SK-N-SH (cell line): ENCODE results near the gene QKI. TPM values are rescaled to one million over a fixed set of nuclear protein-coding genes. Genes with fewer than 3 reads are reported as not detected.

ENCODE experiments used
- CTCF ChIA-PET: fragments of 300-600, 350-600 bp; formaldehyde crosslinking; extraction: SDS; loops from one replicate; lab custom pipeline; 2021; lab: Yijun Ruan, JAX
- POLR2A ChIA-PET: fragments of 350-600 bp; sonication (Branson Sonifier 250); formaldehyde crosslinking; extraction: SDS; loops from one replicate; lab custom pipeline; 2020; ENCODE audit warnings: antibody characterized with exemption, inconsistent platforms; lab: Yijun Ruan, JAX
- DNase-seq: peaks from one replicate; pipeline ENCODE4 v3.0.0; 2012
- H2AFZ ChIP-seq: fragments of 200-600 bp; sonication (generic); 2 replicates; pipeline ENCODE4 v1.8.1; 2016; ENCODE audit warnings: antibody characterized with exemption, mild to moderate bottlenecking, low read depth
- H3F3A ChIP-seq: fragments of 200-600 bp; sonication (generic); replicated peaks from 2 replicates; pipeline ENCODE3; 2016; ENCODE audit warnings: antibody characterized with exemption, mild to moderate bottlenecking; ENCODE audit not compliant: insufficient read depth
- H3K27ac ChIP-seq, 2 experiments: fragments of 200-500 bp in 1 of 2; fragments of 200-600 bp in 1 of 2; sonication (Bioruptor generic) in 1 of 2; sonication (generic), shearing (Covaris generic) in 1 of 2; 2 replicates each; pipeline versions ENCODE4 v1.5.1 to v1.6.1; 2014 to 2016; ENCODE audit warnings: low read depth in 2 of 2, inconsistent platforms in 1 of 2, low read length in 1 of 2, mild to moderate bottlenecking in 1 of 2, mixed read lengths in 1 of 2
- H3K27me3 ChIP-seq: fragments of 200-600 bp; sonication (generic), shearing (Covaris generic); 2 replicates; pipeline ENCODE4 v1.6.1; 2016; ENCODE audit warnings: mixed run types; ENCODE audit not compliant: insufficient read depth
- H3K36me3 ChIP-seq, 2 experiments: fragments of 200-500 bp in 1 of 2; fragments of 200-600 bp in 1 of 2; sonication (Bioruptor generic) in 1 of 2; sonication (generic) in 1 of 2; replicated peaks in 1 of 2; 2 replicates each; pipeline versions ENCODE3 to v1.5.1; 2014 to 2016; ENCODE audit warnings: low read length in 1 of 2, mild to moderate bottlenecking in 1 of 2; ENCODE audit not compliant: insufficient read depth in 2 of 2, control insufficient read depth in 1 of 2
- H3K4me1 ChIP-seq, 2 experiments: fragments of 200-500 bp in 1 of 2; fragments of 200-600 bp in 1 of 2; sonication (Bioruptor generic) in 1 of 2; sonication (generic), shearing (Covaris generic) in 1 of 2; 2 replicates each; pipeline versions ENCODE4 v1.5.1 to v1.6.1; 2014 to 2016; ENCODE audit warnings: low read depth in 1 of 2, low read length in 1 of 2, mixed run types in 1 of 2; ENCODE audit not compliant: insufficient read depth in 2 of 2, control insufficient read depth in 1 of 2
- H3K4me2 ChIP-seq: fragments of 200-600 bp; sonication (generic), shearing (Covaris generic); 2 replicates; pipeline ENCODE4 v1.6.1; 2017; ENCODE audit warnings: mixed run types
- H3K4me3 ChIP-seq, 2 experiments: fragments of 200-500 bp in 1 of 2; fragments of 200-600 bp in 1 of 2; sonication (Bioruptor generic) in 1 of 2; sonication (generic), shearing (Covaris generic) in 1 of 2; 2 replicates each; pipeline versions ENCODE4 v1.5.1 to v1.8.1; 2014 to 2016; ENCODE audit warnings: low read depth in 2 of 2, inconsistent platforms in 1 of 2, low read length in 1 of 2, mild to moderate bottlenecking in 1 of 2, mixed read lengths in 1 of 2, moderate library complexity in 1 of 2
- H3K79me2 ChIP-seq: fragments of 200-600 bp; sonication (generic); 2 replicates; pipeline ENCODE4 v1.8.1; 2017; ENCODE audit warnings: mild to moderate bottlenecking; ENCODE audit not compliant: insufficient read depth
- H3K9ac ChIP-seq: fragments of 200-600 bp; sonication (generic); 2 replicates; pipeline ENCODE4 v1.6.1; 2017; ENCODE audit warnings: mixed run types
- H3K9me2 ChIP-seq: fragments of 200-600 bp; sonication (generic); 2 replicates; pipeline ENCODE4 v1.6.1; 2017; ENCODE audit warnings: mixed run types
- H3K9me3 ChIP-seq: fragments of 200-600 bp; sonication (generic); 2 replicates; pipeline ENCODE4 v1.6.1; 2017; ENCODE audit warnings: mixed run types, mild to moderate bottlenecking, moderate library complexity
- H4K20me1 ChIP-seq: fragments of 200-600 bp; sonication (generic); 2 replicates; pipeline ENCODE4 v1.6.1; 2017; ENCODE audit warnings: mild to moderate bottlenecking, mixed run types; ENCODE audit not compliant: insufficient read depth
- CHD2 ChIP-seq: fragments of 150-350 bp; IDR thresholded peaks from 2 replicates; pipeline ENCODE4 v1.6.1; 2018; ENCODE audit warnings: low read length; ENCODE audit not compliant: partially characterized antibody
- EZH2phosphoT487 ChIP-seq: fragments of 200-600 bp; sonication (generic); IDR thresholded peaks from 2 replicates; pipeline ENCODE4 v1.6.1; 2017; ENCODE audit warnings: low read depth, mixed run types, mild to moderate bottlenecking, antibody characterized with exemption, moderate library complexity, borderline replicate concordance
- FOSL2 ChIP-seq: IDR thresholded peaks from 2 replicates; pipeline ENCODE4 v1.4.0; 2012; ENCODE audit warnings: low read depth, mild to moderate bottlenecking, moderate library complexity, borderline replicate concordance
- FOXJ3 ChIP-seq: sonication (generic); formaldehyde crosslinking; IDR thresholded peaks from 2 replicates; pipeline ENCODE4 v1.5.1; 2020; ENCODE audit warnings: mild to moderate bottlenecking, missing genetic modification reagents
- FOXM1 ChIP-seq: IDR thresholded peaks from 2 replicates; pipeline ENCODE4 v1.4.0; 2012; ENCODE audit warnings: low read depth, mild to moderate bottlenecking
- JUND ChIP-seq: IDR thresholded peaks from 2 replicates; pipeline ENCODE4 v1.4.0; 2012
- MXI1 ChIP-seq: IDR thresholded peaks from 2 replicates; pipeline ENCODE4 v1.6.1; 2012; ENCODE audit warnings: mild to moderate bottlenecking, low read depth, low read length, improper control_type of control experiment
- NFIC ChIP-seq: IDR thresholded peaks from 2 replicates; pipeline ENCODE4 v1.4.0; 2012; ENCODE audit warnings: borderline replicate concordance
- PBX3 ChIP-seq: IDR thresholded peaks from 2 replicates; pipeline ENCODE4; 2012
- SIN3A ChIP-seq: IDR thresholded peaks from 2 replicates; pipeline ENCODE4 v1.6.1; 2012; ENCODE audit warnings: low read depth, mild to moderate bottlenecking, low read length, moderate library complexity, borderline replicate concordance
- SMC3 ChIP-seq: IDR thresholded peaks from 2 replicates; pipeline ENCODE4 v1.6.1; 2012; ENCODE audit warnings: low read depth, low read length, improper control_type of control experiment
- TCF12 ChIP-seq: IDR thresholded peaks from 2 replicates; pipeline ENCODE4 v1.4.0; 2012
- USF1 ChIP-seq: IDR thresholded peaks from 2 replicates; pipeline ENCODE4 v1.4.0; 2012; ENCODE audit warnings: low read depth, borderline replicate concordance
- USF2 ChIP-seq: fragments of 150-350 bp; IDR thresholded peaks from 2 replicates; pipeline ENCODE4 v1.6.1; 2017; ENCODE audit warnings: antibody characterized with exemption, low read length, low read depth, borderline replicate concordance
- WGBS: methylation state at CpG from one replicate; pipeline ENCODE4 v1.1.6; 2017; ENCODE audit warnings: low lambda C conversion rate; 5-methylcytosine and 5-hydroxymethylcytosine counted together
- polyA plus RNA-seq, 3 experiments: library from polyadenylated mRNA; depleted of rRNA; stranded (reverse); fragments of >200 nt; gene quantifications; 2 replicates each; pipeline ENCODE4 v1.2.3, GENCODE V29; 2012

The QKI gene
- polyA plus RNA-seq, 1 of the 3 experiments (the other 2 are of a cell fraction): 51.1 TPM

- ChIA-PET POLR2A (no interaction called here), CTCF (no interaction called here)
- H3K9ac ChIP-seq: no peak overlapping the region
- TF ChIP-seq EZH2phosphoT487 (no peak), FOXJ3 (CRISPR knock-in tag) (no peak), MXI1 (no peak), SMC3 (no peak), NFIC (no peak)
- peaks cover 0 to 6% of the 10 kb centered on the region in 2 experiments; a peak in 1 of 4 replicates for H3K4me1 ChIP-seq
- no peaks in the 10 kb centered on the region for H3K9me2 ChIP-seq
- no peak for DNase-seq
- 52% methylated on average over 7 of the region's 8 CpGs for WGBS
- no peak overlapping the region for H2AFZ ChIP-seq
- H3F3A ChIP-seq: no peaks in the 10 kb centered on the region
- no peaks in the 10 kb centered on the region for H3K36me3 ChIP-seq
- H3K27ac ChIP-seq: no peak overlapping the region
- H3K9me3 ChIP-seq: no peaks in the 10 kb centered on the region
- no peak overlapping the region for H3K4me2 ChIP-seq
- no peaks in the 10 kb centered on the region for H4K20me1 ChIP-seq
- no peaks in the 10 kb centered on the region for H3K79me2 ChIP-seq
- H3K27me3 ChIP-seq: no peaks in the 10 kb centered on the region
- H3K4me3 ChIP-seq: no peak overlapping the region
Measured at GRCh38 chr6:163613025-163613424, 198.5 kb downstream of the QKI start.

GRCh38 chr6:163613668-163614067 lies 199.2 kb downstream of the QKI start:
- Histone ChIP-seq H3K4me3 (no peak overlapping the region), H3K4me2 (no peak overlapping the region), H3K79me2 (no peaks in the 10 kb centered on the region), H3K27ac (no peak overlapping the region), H3K36me3 (no peaks in the 10 kb centered on the region), H2AFZ (no peak overlapping the region), H3K9me2 (no peaks in the 10 kb centered on the region), H3K27me3 (no peaks in the 10 kb centered on the region), H3K9me3 (no peaks in the 10 kb centered on the region), H3K9ac (no peak overlapping the region), H3K4me1 (peaks cover 0 to 2% of the 10 kb centered on the region in 2 experiments; a peak in 1 of 4 replicates), H4K20me1 (no peaks in the 10 kb centered on the region), H3F3A (no peaks in the 10 kb centered on the region)
- ChIA-PET CTCF (no interaction called here), POLR2A (no interaction called here)
- no peak for DNase-seq
- TF ChIP-seq CHD2: no peak
- TF ChIP-seq USF1: no peak
- TF ChIP-seq PBX3: no peak
- no peak for TF ChIP-seq SIN3A
- TF ChIP-seq FOXM1: no peak
- WGBS: 66% methylated on average over 3 of the region's 3 CpGs

GRCh38 chr6:163616452-163616851 lies 201.9 kb downstream of the QKI start:
- Histone ChIP-seq H3K36me3 (no peaks in the 10 kb centered on the region), H3K4me2 (no peak overlapping the region), H3K9me2 (no peaks in the 10 kb centered on the region), H3K27me3 (no peaks in the 10 kb centered on the region), H3K27ac (no peak overlapping the region), H3F3A (no peaks in the 10 kb centered on the region), H3K4me3 (no peak overlapping the region), H3K9ac (no peak overlapping the region), H3K9me3 (no peaks in the 10 kb centered on the region), H2AFZ (no peak overlapping the region), H4K20me1 (no peaks in the 10 kb centered on the region), H3K79me2 (no peaks in the 10 kb centered on the region), H3K4me1 (no peaks in the 10 kb centered on the region; a peak in 1 of 4 replicates)
- DNase-seq: no peak
- POLR2A ChIA-PET: no interaction called here
- TF ChIP-seq JUND: no peak
- no peak for TF ChIP-seq USF1
- no peak for TF ChIP-seq TCF12
- TF ChIP-seq FOSL2: no peak
- TF ChIP-seq USF2: no peak
- TF ChIP-seq PBX3: no peak
- WGBS: 61% methylated on average over 4 of the region's 4 CpGs
- CTCF ChIA-PET: interaction anchor here (0.7 kb wide), 1 partner anchor 18 kb away, joined by 4 read pairs; no protein-coding TSS in a partner anchor
